ENCODE results near the gene ASPA. TPM values are rescaled to one million over a fixed set of nuclear protein-coding genes. Genes with fewer than 3 reads are reported as not detected.
A peak's percentile ranks its signal among the peaks of the same experiment; 100 is the strongest.

The ASPA gene
- total and polyA plus RNA-seq, 2 of the 13 experiments (the other 11 are each of a cell fraction or from before 2014, with no cell fraction given) = not detected

DNA sequence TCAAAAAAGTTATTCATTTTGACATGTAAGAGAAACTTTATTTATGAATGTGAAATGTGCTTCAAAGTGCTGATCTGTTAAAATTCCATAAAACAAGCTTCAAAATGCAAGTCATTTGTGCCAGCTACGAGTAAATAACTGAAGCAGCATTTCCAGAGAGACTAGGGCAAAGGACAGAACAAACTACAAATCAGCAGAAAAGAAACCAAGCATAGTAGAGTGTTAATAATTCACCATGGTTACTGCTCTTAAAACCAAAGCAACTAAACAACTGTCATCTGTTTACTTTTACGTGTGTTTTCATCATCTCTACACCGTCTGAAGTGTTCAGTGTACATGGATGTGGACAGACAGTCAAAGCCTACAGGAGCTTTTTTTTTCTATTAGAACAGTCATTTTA lies 1.6 kb upstream of the ASPA start (continued):
- TF ChIP-seq, protein P1, sequence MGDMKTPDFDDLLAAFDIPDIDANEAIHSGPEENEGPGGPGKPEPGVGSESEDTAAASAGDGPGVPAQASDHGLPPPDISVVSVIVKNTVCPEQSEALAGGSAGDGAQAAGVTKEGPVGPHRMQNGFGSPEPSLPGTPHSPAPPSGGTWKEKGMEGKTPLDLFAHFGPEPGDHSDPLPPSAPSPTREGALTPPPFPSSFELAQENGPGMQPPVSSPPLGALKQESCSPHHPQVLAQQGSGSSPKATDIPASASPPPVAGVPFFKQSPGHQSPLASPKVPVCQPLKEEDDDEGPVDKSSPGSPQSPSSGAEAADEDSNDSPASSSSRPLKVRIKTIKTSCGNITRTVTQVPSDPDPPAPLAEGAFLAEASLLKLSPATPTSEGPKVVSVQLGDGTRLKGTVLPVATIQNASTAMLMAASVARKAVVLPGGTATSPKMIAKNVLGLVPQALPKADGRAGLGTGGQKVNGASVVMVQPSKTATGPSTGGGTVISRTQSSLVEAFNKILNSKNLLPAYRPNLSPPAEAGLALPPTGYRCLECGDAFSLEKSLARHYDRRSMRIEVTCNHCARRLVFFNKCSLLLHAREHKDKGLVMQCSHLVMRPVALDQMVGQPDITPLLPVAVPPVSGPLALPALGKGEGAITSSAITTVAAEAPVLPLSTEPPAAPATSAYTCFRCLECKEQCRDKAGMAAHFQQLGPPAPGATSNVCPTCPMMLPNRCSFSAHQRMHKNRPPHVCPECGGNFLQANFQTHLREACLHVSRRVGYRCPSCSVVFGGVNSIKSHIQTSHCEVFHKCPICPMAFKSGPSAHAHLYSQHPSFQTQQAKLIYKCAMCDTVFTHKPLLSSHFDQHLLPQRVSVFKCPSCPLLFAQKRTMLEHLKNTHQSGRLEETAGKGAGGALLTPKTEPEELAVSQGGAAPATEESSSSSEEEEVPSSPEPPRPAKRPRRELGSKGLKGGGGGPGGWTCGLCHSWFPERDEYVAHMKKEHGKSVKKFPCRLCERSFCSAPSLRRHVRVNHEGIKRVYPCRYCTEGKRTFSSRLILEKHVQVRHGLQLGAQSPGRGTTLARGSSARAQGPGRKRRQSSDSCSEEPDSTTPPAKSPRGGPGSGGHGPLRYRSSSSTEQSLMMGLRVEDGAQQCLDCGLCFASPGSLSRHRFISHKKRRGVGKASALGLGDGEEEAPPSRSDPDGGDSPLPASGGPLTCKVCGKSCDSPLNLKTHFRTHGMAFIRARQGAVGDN (CRISPR knock-in tag; IDR thresholded peaks at IDR 0.05) = no peak
- TF ChIP-seq, protein P2, sequence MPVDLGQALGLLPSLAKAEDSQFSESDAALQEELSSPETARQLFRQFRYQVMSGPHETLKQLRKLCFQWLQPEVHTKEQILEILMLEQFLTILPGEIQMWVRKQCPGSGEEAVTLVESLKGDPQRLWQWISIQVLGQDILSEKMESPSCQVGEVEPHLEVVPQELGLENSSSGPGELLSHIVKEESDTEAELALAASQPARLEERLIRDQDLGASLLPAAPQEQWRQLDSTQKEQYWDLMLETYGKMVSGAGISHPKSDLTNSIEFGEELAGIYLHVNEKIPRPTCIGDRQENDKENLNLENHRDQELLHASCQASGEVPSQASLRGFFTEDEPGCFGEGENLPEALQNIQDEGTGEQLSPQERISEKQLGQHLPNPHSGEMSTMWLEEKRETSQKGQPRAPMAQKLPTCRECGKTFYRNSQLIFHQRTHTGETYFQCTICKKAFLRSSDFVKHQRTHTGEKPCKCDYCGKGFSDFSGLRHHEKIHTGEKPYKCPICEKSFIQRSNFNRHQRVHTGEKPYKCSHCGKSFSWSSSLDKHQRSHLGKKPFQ (CRISPR knock-in tag; IDR thresholded peaks at IDR 0.05; ENCODE audit: insufficient replicate concordance) = no peak
- TF ChIP-seq ZSCAN30 (CRISPR knock-in tag; IDR thresholded peaks at IDR 0.05) (no peak), EZH2 (conservative IDR thresholded peaks at IDR 0.05; ENCODE audit: low read depth, low read length) (no peak), POLR2G (IDR thresholded peaks at IDR 0.05; ENCODE audit: low read depth, low read length) (no peak), NR2F6 (IDR thresholded peaks at IDR 0.05) (no peak), NR2F6 (CRISPR knock-in tag; IDR thresholded peaks at IDR 0.05) (no peak), ZNF335 (CRISPR knock-in tag; IDR thresholded peaks at IDR 0.05) (no peak), YEATS4 (CRISPR knock-in tag; IDR thresholded peaks at IDR 0.05; ENCODE audit: borderline replicate concordance) (no peak), MAZ (IDR thresholded peaks at IDR 0.05; ENCODE audit: borderline replicate concordance, low read depth, low read length) (no peak), MAZ (CRISPR knock-in tag; IDR thresholded peaks at IDR 0.05; ENCODE audit: low read depth) (no peak), TEAD2 (CRISPR knock-in tag; IDR thresholded peaks at IDR 0.05) (no peak), GATA4 (IDR thresholded peaks at IDR 0.05; ENCODE audit: borderline replicate concordance, low read depth) (no peak)
- TF ChIP-seq, protein P3, sequence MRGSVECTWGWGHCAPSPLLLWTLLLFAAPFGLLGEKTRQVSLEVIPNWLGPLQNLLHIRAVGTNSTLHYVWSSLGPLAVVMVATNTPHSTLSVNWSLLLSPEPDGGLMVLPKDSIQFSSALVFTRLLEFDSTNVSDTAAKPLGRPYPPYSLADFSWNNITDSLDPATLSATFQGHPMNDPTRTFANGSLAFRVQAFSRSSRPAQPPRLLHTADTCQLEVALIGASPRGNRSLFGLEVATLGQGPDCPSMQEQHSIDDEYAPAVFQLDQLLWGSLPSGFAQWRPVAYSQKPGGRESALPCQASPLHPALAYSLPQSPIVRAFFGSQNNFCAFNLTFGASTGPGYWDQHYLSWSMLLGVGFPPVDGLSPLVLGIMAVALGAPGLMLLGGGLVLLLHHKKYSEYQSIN (CRISPR knock-in tag; IDR thresholded peaks at IDR 0.05; ENCODE audit: borderline replicate concordance) = no peak
- TF ChIP-seq, protein P4, sequence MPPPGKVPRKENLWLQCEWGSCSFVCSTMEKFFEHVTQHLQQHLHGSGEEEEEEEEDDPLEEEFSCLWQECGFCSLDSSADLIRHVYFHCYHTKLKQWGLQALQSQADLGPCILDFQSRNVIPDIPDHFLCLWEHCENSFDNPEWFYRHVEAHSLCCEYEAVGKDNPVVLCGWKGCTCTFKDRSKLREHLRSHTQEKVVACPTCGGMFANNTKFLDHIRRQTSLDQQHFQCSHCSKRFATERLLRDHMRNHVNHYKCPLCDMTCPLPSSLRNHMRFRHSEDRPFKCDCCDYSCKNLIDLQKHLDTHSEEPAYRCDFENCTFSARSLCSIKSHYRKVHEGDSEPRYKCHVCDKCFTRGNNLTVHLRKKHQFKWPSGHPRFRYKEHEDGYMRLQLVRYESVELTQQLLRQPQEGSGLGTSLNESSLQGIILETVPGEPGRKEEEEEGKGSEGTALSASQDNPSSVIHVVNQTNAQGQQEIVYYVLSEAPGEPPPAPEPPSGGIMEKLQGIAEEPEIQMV (CRISPR knock-in tag; IDR thresholded peaks at IDR 0.05; ENCODE audit: low read depth) = no peak
- TF ChIP-seq, protein P5, sequence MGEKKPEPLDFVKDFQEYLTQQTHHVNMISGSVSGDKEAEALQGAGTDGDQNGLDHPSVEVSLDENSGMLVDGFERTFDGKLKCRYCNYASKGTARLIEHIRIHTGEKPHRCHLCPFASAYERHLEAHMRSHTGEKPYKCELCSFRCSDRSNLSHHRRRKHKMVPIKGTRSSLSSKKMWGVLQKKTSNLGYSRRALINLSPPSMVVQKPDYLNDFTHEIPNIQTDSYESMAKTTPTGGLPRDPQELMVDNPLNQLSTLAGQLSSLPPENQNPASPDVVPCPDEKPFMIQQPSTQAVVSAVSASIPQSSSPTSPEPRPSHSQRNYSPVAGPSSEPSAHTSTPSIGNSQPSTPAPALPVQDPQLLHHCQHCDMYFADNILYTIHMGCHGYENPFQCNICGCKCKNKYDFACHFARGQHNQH (CRISPR knock-in tag; IDR thresholded peaks at IDR 0.05) = peak; percentile 25; the same call in 1 of the 2 replicates
- TF ChIP-seq, protein P6, sequence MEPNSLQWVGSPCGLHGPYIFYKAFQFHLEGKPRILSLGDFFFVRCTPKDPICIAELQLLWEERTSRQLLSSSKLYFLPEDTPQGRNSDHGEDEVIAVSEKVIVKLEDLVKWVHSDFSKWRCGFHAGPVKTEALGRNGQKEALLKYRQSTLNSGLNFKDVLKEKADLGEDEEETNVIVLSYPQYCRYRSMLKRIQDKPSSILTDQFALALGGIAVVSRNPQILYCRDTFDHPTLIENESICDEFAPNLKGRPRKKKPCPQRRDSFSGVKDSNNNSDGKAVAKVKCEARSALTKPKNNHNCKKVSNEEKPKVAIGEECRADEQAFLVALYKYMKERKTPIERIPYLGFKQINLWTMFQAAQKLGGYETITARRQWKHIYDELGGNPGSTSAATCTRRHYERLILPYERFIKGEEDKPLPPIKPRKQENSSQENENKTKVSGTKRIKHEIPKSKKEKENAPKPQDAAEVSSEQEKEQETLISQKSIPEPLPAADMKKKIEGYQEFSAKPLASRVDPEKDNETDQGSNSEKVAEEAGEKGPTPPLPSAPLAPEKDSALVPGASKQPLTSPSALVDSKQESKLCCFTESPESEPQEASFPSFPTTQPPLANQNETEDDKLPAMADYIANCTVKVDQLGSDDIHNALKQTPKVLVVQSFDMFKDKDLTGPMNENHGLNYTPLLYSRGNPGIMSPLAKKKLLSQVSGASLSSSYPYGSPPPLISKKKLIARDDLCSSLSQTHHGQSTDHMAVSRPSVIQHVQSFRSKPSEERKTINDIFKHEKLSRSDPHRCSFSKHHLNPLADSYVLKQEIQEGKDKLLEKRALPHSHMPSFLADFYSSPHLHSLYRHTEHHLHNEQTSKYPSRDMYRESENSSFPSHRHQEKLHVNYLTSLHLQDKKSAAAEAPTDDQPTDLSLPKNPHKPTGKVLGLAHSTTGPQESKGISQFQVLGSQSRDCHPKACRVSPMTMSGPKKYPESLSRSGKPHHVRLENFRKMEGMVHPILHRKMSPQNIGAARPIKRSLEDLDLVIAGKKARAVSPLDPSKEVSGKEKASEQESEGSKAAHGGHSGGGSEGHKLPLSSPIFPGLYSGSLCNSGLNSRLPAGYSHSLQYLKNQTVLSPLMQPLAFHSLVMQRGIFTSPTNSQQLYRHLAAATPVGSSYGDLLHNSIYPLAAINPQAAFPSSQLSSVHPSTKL (CRISPR knock-in tag; IDR thresholded peaks at IDR 0.05) = peak; percentile 63
